Activated effector memory CD4-positive, alpha-beta T cell treated with Interleukin-2 at 50 U/mL for 16 hours (primary cell): ENCODE measurements around the gene TMED6.
"Not testable (repeated sequence)": the region's sequence is repeated elsewhere in the genome, so short reads cannot be mapped to it uniquely, and the experiment has no call there.

Experiments
- DNase-seq: peaks from one replicate; pipeline ENCODE4 v3.0.0-alpha.2; 2020

The TMED6 gene

GRCh38 chr16:69296771-69297170, 54.8 kb downstream of the TMED6 start:
- not testable (repeated sequence) for DNase-seq

- DNase-seq = no peak
Measured at GRCh38 chr16:69294051-69294450, 57.5 kb downstream of the TMED6 start.

DNA sequence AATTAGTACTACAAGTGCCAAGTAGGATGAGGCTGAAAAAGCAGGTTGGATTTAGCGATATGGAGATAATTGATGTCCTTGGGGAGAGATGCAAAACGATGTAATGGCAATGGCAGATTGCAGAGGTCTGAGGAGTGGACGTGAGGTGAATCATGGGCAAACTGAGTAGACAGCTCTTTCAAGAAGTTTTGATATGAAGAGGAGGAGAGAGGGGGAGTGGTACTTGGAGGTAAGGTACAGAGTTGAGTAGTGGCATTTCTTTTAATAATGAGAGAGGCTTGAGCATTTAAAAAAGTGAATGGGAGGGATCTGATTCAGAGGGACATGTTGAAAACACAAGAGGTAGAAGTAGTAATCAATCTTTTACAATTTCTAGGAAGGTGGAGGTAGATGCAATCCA, 58.2 kb downstream of the TMED6 start:
- no peak for DNase-seq
